ENCODE results near the gene ANKRD55.

The ANKRD55 gene

GRCh38 chr5:56170557-56170956, 62.6 kb downstream of the ANKRD55 start:
- no peak for TF ChIP-seq CTCF (IDR thresholded peaks at IDR 0.05; ENCODE audit: control insufficient read depth, insufficient read depth, low read depth, low read length, missing control alignments)
- DNase-seq (ENCODE audit: low read depth), result peak; percentile 56

GRCh38 chr5:56169949-56170348, 63.2 kb downstream of the ANKRD55 start:
- no peak for TF ChIP-seq CTCF (IDR thresholded peaks at IDR 0.05; ENCODE audit: control insufficient read depth, insufficient read depth, low read depth, low read length, missing control alignments)
- H3K4me3 ChIP-seq (ENCODE audit: control insufficient read depth, low read depth, low read length), result no peak overlapping the region
- no peak for DNase-seq (ENCODE audit: low read depth)

More at GRCh38 chr5:56170557-56170956, 62.6 kb downstream of the ANKRD55 start:
- H3K4me3 ChIP-seq (ENCODE audit: control insufficient read depth, low read depth, low read length), result no peak overlapping the region

GRCh38 chr5:56169281-56169680, 63.8 kb downstream of the ANKRD55 start:
- DNase-seq (ENCODE audit: low read depth), result no peak
- TF ChIP-seq CTCF (IDR thresholded peaks at IDR 0.05; ENCODE audit: control insufficient read depth, insufficient read depth, low read depth, low read length, missing control alignments), result no peak
- no peak overlapping the region for H3K4me3 ChIP-seq (ENCODE audit: control insufficient read depth, low read depth, low read length)

- no peak overlapping the region for H3K4me3 ChIP-seq (ENCODE audit: control insufficient read depth, low read depth, low read length)
- DNase-seq (ENCODE audit: low read depth), result peak; percentile 65
- TF ChIP-seq CTCF (IDR thresholded peaks at IDR 0.05; ENCODE audit: control insufficient read depth, insufficient read depth, low read depth, low read length, missing control alignments), result no peak
Observed at GRCh38 chr5:56168066-56168478, 65.1 kb downstream of the ANKRD55 start.

GRCh38 chr5:56167519-56167918, 65.6 kb downstream of the ANKRD55 start:
- DNase-seq (ENCODE audit: low read depth), result no peak
- H3K4me3 ChIP-seq (ENCODE audit: control insufficient read depth, low read depth, low read length), result no peak overlapping the region
- no peak for TF ChIP-seq CTCF (IDR thresholded peaks at IDR 0.05; ENCODE audit: control insufficient read depth, insufficient read depth, low read depth, low read length, missing control alignments)

- H3K4me3 ChIP-seq (ENCODE audit: control insufficient read depth, low read depth, low read length), result no peak overlapping the region
- DNase-seq (ENCODE audit: low read depth), result no peak
- TF ChIP-seq CTCF (IDR thresholded peaks at IDR 0.05; ENCODE audit: control insufficient read depth, insufficient read depth, low read depth, low read length, missing control alignments), result no peak
Observed at GRCh38 chr5:56166671-56167385, 66.3 kb downstream of the ANKRD55 start.
